ENCODE data around the gene HIPK1. TPM values are rescaled to one million over a fixed set of nuclear protein-coding genes. Genes with fewer than 3 reads are reported as not detected.
A peak's percentile ranks its signal among the peaks of the same experiment; 100 is the strongest.

HIPK1 gene
- total RNA-seq, 2 experiments from 2014 or later, result 20.4 to 52.6 TPM

DNA sequence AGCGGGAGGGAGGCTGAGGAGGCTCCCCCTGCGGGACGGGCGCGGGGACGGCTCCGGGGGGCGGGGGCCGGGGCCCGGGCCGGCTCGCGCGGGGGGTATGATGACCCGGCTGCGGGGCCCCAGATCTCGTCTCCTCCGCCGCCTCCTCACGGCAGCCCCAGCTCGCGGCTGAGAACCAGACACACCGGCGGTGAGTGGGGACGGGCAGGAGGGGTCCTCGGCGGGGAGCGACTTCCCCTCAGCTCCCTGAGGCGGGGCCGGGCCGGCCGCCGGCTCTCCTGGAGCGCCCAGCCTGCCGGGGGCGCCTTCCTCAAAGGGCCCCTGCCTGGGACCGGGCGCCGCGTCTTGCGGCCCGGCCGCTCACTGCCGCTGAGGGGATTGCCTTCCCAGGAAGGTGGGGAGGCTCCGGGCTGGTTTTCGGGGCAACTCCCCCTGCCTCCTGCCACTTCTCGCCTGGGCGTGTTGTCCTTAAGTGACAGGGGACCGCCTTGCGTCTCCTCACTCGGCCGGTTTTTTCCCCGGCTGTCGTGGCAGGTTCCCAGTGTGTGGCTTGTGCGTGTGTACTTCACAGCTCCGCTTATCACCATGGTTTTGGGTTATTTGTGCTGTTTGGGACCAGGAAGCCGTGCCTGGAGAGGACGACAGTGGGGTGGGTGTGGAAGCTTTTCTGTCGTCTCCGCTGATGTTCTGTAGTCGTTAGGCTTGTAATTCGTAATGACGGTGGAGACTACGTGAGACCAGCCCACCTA, 800 bp downstream of the HIPK1 start:
- Histone ChIP-seq H2AFZ (ENCODE audit: low read length) (0 out of 2 replicates have a peak overlapping the region, but pooled peaks have one; percentile 12), H3K9me2 (ENCODE audit: insufficient read depth, low read length) (no peaks in the 10 kb centered on the region), H3K9me3 (ENCODE audit: low read length) (no peaks in the 10 kb centered on the region; the same call in 1 of the 2 replicates), H3K36me3 (ENCODE audit: insufficient read depth, low read length) (peaks cover 10% of the 10 kb centered on the region), H3K79me2 (ENCODE audit: insufficient read depth, low read depth, low read length) (peaks cover 52% of the 10 kb centered on the region), H3K4me3 (ENCODE audit: low read depth, low read length, poor library complexity, severe bottlenecking) (peak overlapping the region; percentile 96), H3K4me1 (ENCODE audit: insufficient read depth, low read length, poor library complexity, severe bottlenecking) (peaks cover 53% of the 10 kb centered on the region), H3K4me2 (ENCODE audit: low read length) (peak overlapping the region; percentile 93), H4K20me1 (ENCODE audit: insufficient read depth, low read length) (peaks cover 16% of the 10 kb centered on the region), H3K27ac (ENCODE audit: low read depth, low read length, poor library complexity, severe bottlenecking) (peak overlapping the region; percentile 75)
- peak; percentile 74 for DNase-seq (ENCODE audit: low spot score)
- TF ChIP-seq, protein P1, sequence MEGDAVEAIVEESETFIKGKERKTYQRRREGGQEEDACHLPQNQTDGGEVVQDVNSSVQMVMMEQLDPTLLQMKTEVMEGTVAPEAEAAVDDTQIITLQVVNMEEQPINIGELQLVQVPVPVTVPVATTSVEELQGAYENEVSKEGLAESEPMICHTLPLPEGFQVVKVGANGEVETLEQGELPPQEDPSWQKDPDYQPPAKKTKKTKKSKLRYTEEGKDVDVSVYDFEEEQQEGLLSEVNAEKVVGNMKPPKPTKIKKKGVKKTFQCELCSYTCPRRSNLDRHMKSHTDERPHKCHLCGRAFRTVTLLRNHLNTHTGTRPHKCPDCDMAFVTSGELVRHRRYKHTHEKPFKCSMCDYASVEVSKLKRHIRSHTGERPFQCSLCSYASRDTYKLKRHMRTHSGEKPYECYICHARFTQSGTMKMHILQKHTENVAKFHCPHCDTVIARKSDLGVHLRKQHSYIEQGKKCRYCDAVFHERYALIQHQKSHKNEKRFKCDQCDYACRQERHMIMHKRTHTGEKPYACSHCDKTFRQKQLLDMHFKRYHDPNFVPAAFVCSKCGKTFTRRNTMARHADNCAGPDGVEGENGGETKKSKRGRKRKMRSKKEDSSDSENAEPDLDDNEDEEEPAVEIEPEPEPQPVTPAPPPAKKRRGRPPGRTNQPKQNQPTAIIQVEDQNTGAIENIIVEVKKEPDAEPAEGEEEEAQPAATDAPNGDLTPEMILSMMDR (conservative IDR thresholded peaks at IDR 0.05; ENCODE audit: low read length), result peak; percentile 62
- no peak for TF ChIP-seq EZH2phosphoT487 (IDR thresholded peaks at IDR 0.05; ENCODE audit: borderline replicate concordance, low read depth, low read length)
- BruUV-seq (replicated peaks), result no TSS peak
- POLR2A ChIA-PET, result interaction anchor here (0.5 to 5.0 kb wide), 15 partner anchors 10 to 950 kb away, joined by 3 to 68 read pairs (median 5); partner anchors contain the start of genes AP4B1, DCLRE1B and RSBN1
- intact Hi-C loops (cut with micrococcal nuclease; ENCODE audit: unreplicated experiment), result loop anchor here (1.0 to 2.0 kb wide), 6 partner anchors 10 to 171 kb away; partner anchors contain the start of genes DCLRE1B, OLFML3, PHTF1 and PTPN22
- CTCF ChIA-PET (ENCODE audit: unreplicated experiment), result interaction anchor here (0.6 to 1.9 kb wide), 5 partner anchors 21 to 118 kb away, joined by 3 to 6 read pairs (median 3); partner anchors contain the start of genes AP4B1 and RSBN1

DNA sequence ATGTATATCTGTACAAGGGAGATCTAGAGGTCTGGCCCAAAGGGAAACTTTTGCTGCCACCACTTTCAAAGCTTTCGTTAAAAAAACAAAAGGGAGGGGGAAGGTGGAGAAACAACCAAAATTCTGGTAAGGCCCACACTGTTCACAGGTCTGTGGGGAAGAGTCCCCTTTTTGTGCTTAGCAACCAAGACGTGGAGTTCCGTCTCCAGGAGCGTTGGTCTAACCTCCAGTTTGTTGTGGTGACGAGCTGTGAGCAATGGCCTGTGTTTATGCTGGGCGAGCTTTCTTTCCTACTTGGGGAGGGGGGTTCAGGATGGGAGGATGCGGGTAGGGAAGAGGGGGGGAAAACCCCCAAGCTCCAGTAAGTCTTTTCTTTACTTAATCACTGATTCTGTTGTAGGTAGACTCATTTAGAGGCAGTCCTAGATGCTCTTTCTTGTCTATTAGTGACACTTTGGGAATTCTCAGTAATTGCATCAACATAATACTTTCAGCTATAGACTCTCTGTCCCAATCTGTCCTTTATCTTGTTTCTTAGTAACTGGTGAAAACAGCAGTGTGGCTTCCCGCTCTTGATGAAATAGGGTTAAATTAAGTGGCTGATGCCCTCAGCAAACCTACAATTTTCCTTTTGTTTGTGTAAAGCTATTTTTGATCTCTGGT, 1.5 kb downstream of the HIPK1 start:
- DNase-seq (ENCODE audit: low spot score), result peak; percentile 45
- POLR2A ChIA-PET, result interaction anchor here (0.7 to 5.0 kb wide), 17 partner anchors 9 to 951 kb away, joined by 3 to 68 read pairs (median 5); partner anchors contain the start of genes AP4B1, DCLRE1B and RSBN1
- intact Hi-C loops (cut with micrococcal nuclease; ENCODE audit: unreplicated experiment), result loop anchor here (1.0 kb wide), 3 partner anchors 10 to 59 kb away; partner anchors contain the start of gene PTPN22
- H3K79me2 ChIP-seq (ENCODE audit: insufficient read depth, low read depth, low read length), result peaks cover 59% of the 10 kb centered on the region
- H3K4me3 ChIP-seq (ENCODE audit: low read depth, low read length, poor library complexity, severe bottlenecking), result peak overlapping the region; percentile 96
- peaks cover 20% of the 10 kb centered on the region for H4K20me1 ChIP-seq (ENCODE audit: insufficient read depth, low read length)
- H3K9me3 ChIP-seq (ENCODE audit: low read length), result no peaks in the 10 kb centered on the region; the same call in 1 of the 2 replicates
- H2AFZ ChIP-seq (ENCODE audit: low read length), result no peak overlapping the region
- TF ChIP-seq, protein P1 (conservative IDR thresholded peaks at IDR 0.05; ENCODE audit: low read length), result no peak
- no peak for TF ChIP-seq EZH2phosphoT487 (IDR thresholded peaks at IDR 0.05; ENCODE audit: borderline replicate concordance, low read depth, low read length)
- H3K9me2 ChIP-seq (ENCODE audit: insufficient read depth, low read length), result no peaks in the 10 kb centered on the region
- peak overlapping the region; percentile 75 for H3K27ac ChIP-seq (ENCODE audit: low read depth, low read length, poor library complexity, severe bottlenecking)
- BruUV-seq (replicated peaks), result no TSS peak
- peaks cover 16% of the 10 kb centered on the region for H3K36me3 ChIP-seq (ENCODE audit: insufficient read depth, low read length)
- CTCF ChIA-PET (ENCODE audit: unreplicated experiment), result interaction anchor here (0.6 to 1.1 kb wide), 2 partner anchors 21 to 104 kb away, joined by 3 to 5 read pairs; no protein-coding TSS in a partner anchor
- peak overlapping the region; percentile 93 for H3K4me2 ChIP-seq (ENCODE audit: low read length)
- H3K4me1 ChIP-seq (ENCODE audit: insufficient read depth, low read length, poor library complexity, severe bottlenecking), result peaks cover 52% of the 10 kb centered on the region

Measured in OCI-LY7 (cell line).